Left lung (tissue), 10 donors: ENCODE data around the gene SLC4A3. TPM values are rescaled to one million over a fixed set of nuclear protein-coding genes. Genes with fewer than 3 reads are reported as not detected.

Experiments
- ATAC-seq: fragments of 200-7000 bp; cut with Tn5 transposase; one replicate; pipeline ENCODE4 v1.9.1; 2020; ENCODE audit warnings: moderate library complexity
- DNase-seq, 4 donors: peaks; one replicate each; pipeline ENCODE4 v3.0.0-alpha.2; 2013 to 2020
- H3K27ac ChIP-seq, 2 donors: fragments of 200-600 bp; sonication (generic) in 1 of 2; one replicate each; pipeline versions ENCODE4 v1.5.0 to v1.8.0; 2020 to 2021
- H3K27me3 ChIP-seq, 2 donors: fragments of 200-600 bp; sonication (generic) in 1 of 2; one replicate each; pipeline versions ENCODE4 v1.5.0 to v1.8.0; 2020 to 2021
- H3K36me3 ChIP-seq, 2 donors: fragments of 200-600 bp; sonication (generic) in 1 of 2; one replicate each; pipeline versions ENCODE4 v1.5.0 to v1.8.0; 2020 to 2021
- H3K4me1 ChIP-seq, 2 donors: fragments of 200-600 bp; one replicate each; pipeline ENCODE4 v1.8.0; 2021
- H3K4me3 ChIP-seq, 2 donors: fragments of 200-600 bp; sonication (generic) in 1 of 2; one replicate each; pipeline versions ENCODE4 v1.5.0 to v1.8.0; 2020 to 2021; ENCODE audit warnings: mild to moderate bottlenecking in 1 of 2
- H3K9me3 ChIP-seq, 2 donors: fragments of 200-600 bp; sonication (generic) in 1 of 2; one replicate each; pipeline versions ENCODE4 v1.5.0 to v1.8.0; 2020 to 2021
- intact Hi-C, 2 donors: fragments of 100-400 bp; cut with DNase I; formaldehyde crosslinking; loops; one replicate each; pipeline versions ENCODE4 v1.11.2 to v1.14.2; 2022
- polyA plus RNA-seq, 6 donors: library from polyadenylated mRNA; unstranded; fragments of 120-200 nt; gene quantifications; one replicate each; pipeline ENCODE4 v1.2.1, GENCODE V29; 2013; ENCODE audit not compliant: insufficient read length in 6 of 6
- total RNA-seq, 2 donors: library from RNA; stranded (reverse); fragmentation: NEBNext Ultra II Directional; extraction: Animal tissue kit (Norgen Biotek cat#: 25700); gene quantifications; one replicate each; pipeline ENCODE4 v1.2.1, GENCODE V29; 2021
- TF ChIP-seq, protein P1 (sequence below), 2 donors: fragments of 200-600 bp; sonication (generic) in 1 of 2; IDR thresholded peaks; one replicate each; pipeline versions ENCODE4 v1.5.0 to v1.8.0; 2021; ENCODE audit warnings: antibody characterized with exemption in 2 of 2
- donor health status: DM: no; HTN: yes; CAD: no.
- donor health status: DM: no; HTN: no; CAD: no.

SLC4A3 gene
- total and polyA plus RNA-seq, 8 donors: 2.9 to 13.3 (median 9.8) TPM

DNA sequence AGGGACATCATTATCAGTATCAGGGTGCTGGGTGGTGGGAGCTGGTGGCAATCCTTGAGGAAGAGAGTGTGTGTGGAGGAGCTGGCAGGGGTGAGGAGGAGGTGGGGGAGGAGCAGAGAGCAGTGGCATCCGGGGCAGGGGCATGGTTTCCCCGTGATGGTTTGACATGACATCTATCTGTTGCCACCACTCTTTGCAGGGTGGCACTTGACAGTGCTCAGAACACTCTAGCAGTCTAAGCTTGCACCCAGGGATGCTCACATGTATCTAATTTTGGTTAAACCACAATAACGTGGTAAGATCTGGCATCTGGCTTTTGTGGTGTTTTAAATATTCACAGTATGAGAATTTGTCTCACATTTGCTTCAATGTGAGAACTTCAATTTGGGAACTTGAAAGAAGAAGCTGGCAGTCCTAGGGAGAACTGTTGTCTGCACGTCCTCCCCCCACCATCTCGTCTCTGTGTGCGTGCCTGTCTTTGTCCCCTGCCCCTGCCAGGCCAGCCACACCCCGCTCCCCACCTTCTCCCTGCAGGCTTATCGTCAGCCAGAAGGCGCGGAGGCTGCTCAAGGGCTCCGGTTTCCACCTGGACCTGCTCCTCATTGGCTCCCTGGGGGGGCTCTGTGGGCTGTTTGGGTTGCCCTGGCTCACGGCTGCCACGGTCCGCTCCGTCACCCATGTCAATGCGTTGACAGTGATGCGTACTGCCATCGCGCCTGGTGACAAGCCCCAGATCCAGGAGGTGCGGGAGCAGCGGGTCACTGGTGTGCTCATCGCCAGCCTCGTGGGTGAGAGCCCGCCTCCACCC lies 11.7 kb downstream of the SLC4A3 start:
- Histone ChIP-seq H3K9me3 (no peaks in the 10 kb centered on the region), H3K4me1 (peaks cover 0 to 8% of the 10 kb centered on the region in 2 donors), H3K27ac (no peak overlapping the region), H3K4me3 (no peak overlapping the region), H3K36me3 (no peaks in the 10 kb centered on the region), H3K27me3 (peaks cover 0 to 31% of the 10 kb centered on the region in 2 donors)
- TF ChIP-seq, protein P1, sequence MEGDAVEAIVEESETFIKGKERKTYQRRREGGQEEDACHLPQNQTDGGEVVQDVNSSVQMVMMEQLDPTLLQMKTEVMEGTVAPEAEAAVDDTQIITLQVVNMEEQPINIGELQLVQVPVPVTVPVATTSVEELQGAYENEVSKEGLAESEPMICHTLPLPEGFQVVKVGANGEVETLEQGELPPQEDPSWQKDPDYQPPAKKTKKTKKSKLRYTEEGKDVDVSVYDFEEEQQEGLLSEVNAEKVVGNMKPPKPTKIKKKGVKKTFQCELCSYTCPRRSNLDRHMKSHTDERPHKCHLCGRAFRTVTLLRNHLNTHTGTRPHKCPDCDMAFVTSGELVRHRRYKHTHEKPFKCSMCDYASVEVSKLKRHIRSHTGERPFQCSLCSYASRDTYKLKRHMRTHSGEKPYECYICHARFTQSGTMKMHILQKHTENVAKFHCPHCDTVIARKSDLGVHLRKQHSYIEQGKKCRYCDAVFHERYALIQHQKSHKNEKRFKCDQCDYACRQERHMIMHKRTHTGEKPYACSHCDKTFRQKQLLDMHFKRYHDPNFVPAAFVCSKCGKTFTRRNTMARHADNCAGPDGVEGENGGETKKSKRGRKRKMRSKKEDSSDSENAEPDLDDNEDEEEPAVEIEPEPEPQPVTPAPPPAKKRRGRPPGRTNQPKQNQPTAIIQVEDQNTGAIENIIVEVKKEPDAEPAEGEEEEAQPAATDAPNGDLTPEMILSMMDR (IDR thresholded peaks at IDR 0.05): no peak
- DNase-seq (no peak), ATAC-seq (no peak)
- intact Hi-C loops: no loop called here

DNA sequence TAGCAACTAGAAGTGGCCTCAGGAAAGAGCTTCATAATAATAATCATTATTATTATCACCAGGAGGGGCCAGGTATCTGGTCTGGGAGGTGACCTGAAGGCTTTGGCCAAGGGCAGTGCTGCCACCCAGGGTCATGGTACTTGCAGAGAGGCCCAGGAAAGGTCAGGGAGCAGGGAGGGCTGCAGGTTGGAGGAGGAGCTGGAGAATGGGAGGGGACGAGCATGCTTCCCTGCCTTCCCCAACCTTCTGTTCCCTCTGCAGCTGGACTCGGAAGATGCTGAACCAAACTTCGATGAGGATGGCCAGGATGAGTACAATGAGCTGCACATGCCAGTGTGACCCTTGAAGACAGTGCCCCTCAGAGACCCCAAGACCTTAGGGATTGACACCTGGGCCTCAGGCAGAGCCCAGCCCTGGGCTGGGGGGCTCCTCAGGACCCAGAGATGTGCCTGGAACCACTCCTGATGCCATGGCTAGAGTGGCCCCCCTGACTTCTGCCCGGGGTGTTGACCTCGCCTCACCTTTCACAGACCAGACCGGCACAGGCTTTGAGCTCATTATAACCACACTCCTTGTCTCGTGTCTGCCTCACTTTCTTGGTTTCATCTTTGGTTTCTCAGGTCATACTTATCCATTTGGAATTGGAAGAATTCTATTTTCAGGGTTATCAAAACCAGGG lies 14.1 kb downstream of the SLC4A3 start:
- TF ChIP-seq, protein P1 (IDR thresholded peaks at IDR 0.05): no peak
- Histone ChIP-seq H3K4me3 (no peak overlapping the region), H3K27ac (no peak overlapping the region), H3K9me3 (no peaks in the 10 kb centered on the region), H3K36me3 (no peaks in the 10 kb centered on the region), H3K4me1 (peaks cover 9 to 13% of the 10 kb centered on the region in 2 donors), H3K27me3 (peaks cover 0 to 31% of the 10 kb centered on the region in 2 donors)
- DNase-seq (no peak), ATAC-seq (no peak)
- intact Hi-C loops: loop anchor here in 1 of 2 donors (5.0 kb wide), 1 partner anchor 99 kb away; the partner anchor contains the start of genes CHPF and TMEM198

DNA sequence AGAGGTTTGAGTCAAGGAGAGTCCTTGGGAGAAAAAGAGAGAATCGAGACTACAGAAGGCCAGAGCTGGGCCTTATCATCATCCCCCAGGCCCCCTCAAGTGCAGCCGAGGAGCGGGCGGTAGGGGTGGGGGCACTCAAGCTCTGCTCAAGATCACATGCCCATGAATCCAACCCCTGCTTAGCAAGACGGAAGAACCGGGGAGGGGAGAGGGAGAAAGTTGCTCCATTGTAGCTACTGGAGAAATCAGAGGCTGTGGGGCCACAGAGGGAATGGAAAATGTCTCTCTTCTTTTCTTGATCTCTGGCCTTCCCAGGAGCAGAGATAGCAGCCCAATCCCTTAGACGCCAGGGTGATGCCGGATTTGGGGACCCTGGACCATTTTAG lies 14.6 kb downstream of the SLC4A3 start:
- ATAC-seq (no peak), DNase-seq (no peak)
- H3K4me1 ChIP-seq: peaks cover 9 to 13% of the 10 kb centered on the region in 2 donors
- H3K36me3 ChIP-seq: no peaks in the 10 kb centered on the region
- peaks cover 0 to 31% of the 10 kb centered on the region in 2 donors for H3K27me3 ChIP-seq
- H3K4me3 ChIP-seq: no peak overlapping the region
- TF ChIP-seq, protein P1 (IDR thresholded peaks at IDR 0.05): no peak
- intact Hi-C loops: loop anchor here in 1 of 2 donors (5.0 kb wide), 1 partner anchor 100 kb away; the partner anchor contains the start of genes CHPF and TMEM198
- H3K27ac ChIP-seq: no peak overlapping the region
- no peaks in the 10 kb centered on the region for H3K9me3 ChIP-seq

DNA sequence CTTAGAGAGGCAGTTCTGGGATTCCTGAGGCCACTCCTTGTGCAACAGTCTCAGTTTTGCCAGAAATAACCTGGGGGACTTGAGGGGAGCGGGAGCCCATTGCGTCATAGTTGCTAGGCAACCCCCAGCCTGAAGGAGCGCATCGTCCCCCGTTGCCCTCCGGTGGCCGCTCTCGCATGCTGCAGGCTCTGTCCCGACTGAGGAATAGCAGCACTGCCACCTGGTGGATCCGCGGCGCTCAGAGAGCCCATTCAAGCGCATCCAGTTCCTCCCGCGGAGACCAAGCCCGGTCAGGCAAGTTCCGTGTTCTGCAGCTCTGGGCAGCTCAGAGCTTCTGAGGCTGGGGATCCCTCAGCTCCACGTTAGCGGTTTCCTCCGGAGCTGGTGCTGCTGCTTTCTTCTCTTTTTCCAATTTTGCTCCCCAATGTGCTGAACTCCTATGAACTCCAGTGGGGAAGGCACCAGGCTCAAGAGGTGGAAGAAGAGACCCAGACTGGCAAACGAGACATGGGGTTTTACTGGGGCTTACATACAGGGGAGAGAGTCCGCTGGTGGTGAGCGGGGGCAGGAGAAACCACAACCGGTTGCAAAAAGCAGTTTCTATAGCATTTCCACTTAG lies 15.1 kb downstream of the SLC4A3 start:
- TF ChIP-seq, protein P1 (IDR thresholded peaks at IDR 0.05): peak; percentile 97 to 99

More for the DNA sequence above, 15.1 kb downstream of the SLC4A3 start:
- no peaks in the 10 kb centered on the region for H3K36me3 ChIP-seq
- H3K27me3 ChIP-seq: peaks cover 0 to 26% of the 10 kb centered on the region in 2 donors
- ATAC-seq (peak; percentile 95), DNase-seq (peak; percentile 94 to 99 (median 97))
- no peak overlapping the region for H3K27ac ChIP-seq
- no peaks in the 10 kb centered on the region for H3K9me3 ChIP-seq
- no peak overlapping the region for H3K4me3 ChIP-seq
- intact Hi-C loops: loop anchor here in 1 of 2 donors (5.0 kb wide), 1 partner anchor 100 kb away; the partner anchor contains the start of genes CHPF and TMEM198
- H3K4me1 ChIP-seq: peaks cover 9 to 13% of the 10 kb centered on the region in 2 donors
